ENCODE measurements around the gene HHAT.

The HHAT gene

DNA sequence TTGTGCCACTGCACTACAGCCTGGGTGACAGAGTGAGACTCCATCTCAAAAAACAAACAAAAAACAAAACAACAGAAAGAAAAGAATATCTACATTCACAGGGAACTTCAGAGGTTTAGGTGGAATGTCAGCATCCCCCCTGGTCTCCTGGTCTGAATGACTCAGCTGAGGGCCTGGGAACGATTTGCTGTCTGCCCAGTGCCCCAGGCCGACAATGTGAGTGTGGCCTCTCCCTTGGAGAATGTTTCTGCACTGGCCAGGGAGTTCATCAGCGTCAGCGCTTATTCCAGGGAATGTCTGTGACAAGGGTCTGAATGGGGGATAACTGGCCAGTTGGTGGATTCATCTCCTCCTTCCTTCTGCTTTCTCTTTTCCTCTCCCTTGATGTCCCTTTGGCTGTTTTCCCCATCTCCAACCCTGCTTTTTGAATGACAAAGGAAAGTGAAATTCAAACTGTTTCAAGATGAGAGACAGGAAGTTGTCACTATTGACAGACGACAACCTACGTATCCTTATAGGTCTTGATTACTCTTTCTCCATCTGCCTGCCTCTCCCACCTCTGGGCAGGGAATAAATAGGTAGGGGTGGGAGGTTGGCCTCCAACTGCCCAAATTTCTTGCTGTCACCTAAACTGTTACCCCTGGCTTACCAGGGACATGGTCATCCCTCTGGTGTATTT, 213.1 kb downstream of the HHAT start:
- H3K4me1 Mint-ChIP-seq = peaks cover 4% of the 10 kb centered on the region
- H3K4me3 Mint-ChIP-seq = no peak overlapping the region
- no peaks in the 10 kb centered on the region for H3K9me3 Mint-ChIP-seq
- H3K27ac Mint-ChIP-seq = no peak overlapping the region
- H3K27me3 Mint-ChIP-seq (ENCODE audit: low read depth) = no peaks in the 10 kb centered on the region
- H3K36me3 Mint-ChIP-seq (ENCODE audit: low read depth) = no peaks in the 10 kb centered on the region
- TF ChIP-seq CTCF (IDR thresholded peaks at IDR 0.05; ENCODE audit: unreplicated experiment in 3 of 3) = no peak

GRCh38 chr1:210551899-210552298, 223.2 kb downstream of the HHAT start:
- H3K27ac Mint-ChIP-seq = peak overlapping the region in 2 of 3 experiments; percentile 9 to 13

DNA sequence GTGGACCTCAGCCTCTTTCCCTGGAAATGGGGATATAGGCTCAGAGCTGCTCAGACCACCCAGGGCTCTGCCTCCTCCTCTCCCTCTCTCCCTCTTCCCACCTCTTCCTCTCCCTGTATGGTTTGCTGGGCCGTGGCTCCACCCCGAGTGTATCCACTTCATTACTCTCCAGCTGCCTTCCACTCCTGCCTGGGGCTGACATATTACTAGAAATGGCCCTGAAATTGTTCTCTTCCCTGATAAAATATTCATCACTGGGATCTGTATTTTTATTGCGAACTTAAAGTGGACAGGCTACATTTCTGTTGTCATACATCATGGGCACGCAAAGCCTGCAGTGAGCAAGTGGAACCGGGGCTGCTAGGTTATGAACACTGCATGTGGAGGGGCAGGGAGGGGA, 225.0 kb downstream of the HHAT start:
- Mint-ChIP-seq H3K36me3 (ENCODE audit: low read depth) (no peaks in the 10 kb centered on the region), H3K4me3 (no peak overlapping the region), H3K27ac (peak overlapping the region in 1 of 3 experiments; percentile 15), H3K4me1 (peaks cover 40% of the 10 kb centered on the region), H3K9me3 (no peaks in the 10 kb centered on the region), H3K27me3 (ENCODE audit: low read depth) (peaks cover 14% of the 10 kb centered on the region)
- no peak for TF ChIP-seq CTCF (IDR thresholded peaks at IDR 0.05; ENCODE audit: unreplicated experiment in 3 of 3)

More at GRCh38 chr1:210551899-210552298, 223.2 kb downstream of the HHAT start:
- H3K36me3 Mint-ChIP-seq (ENCODE audit: low read depth) = no peaks in the 10 kb centered on the region
- H3K4me3 Mint-ChIP-seq = no peak overlapping the region
- H3K4me1 Mint-ChIP-seq = peaks cover 24% of the 10 kb centered on the region
- H3K27me3 Mint-ChIP-seq (ENCODE audit: low read depth) = peaks cover 14% of the 10 kb centered on the region
- no peaks in the 10 kb centered on the region for H3K9me3 Mint-ChIP-seq
- no peak for TF ChIP-seq CTCF (IDR thresholded peaks at IDR 0.05; ENCODE audit: unreplicated experiment in 3 of 3)

DNA sequence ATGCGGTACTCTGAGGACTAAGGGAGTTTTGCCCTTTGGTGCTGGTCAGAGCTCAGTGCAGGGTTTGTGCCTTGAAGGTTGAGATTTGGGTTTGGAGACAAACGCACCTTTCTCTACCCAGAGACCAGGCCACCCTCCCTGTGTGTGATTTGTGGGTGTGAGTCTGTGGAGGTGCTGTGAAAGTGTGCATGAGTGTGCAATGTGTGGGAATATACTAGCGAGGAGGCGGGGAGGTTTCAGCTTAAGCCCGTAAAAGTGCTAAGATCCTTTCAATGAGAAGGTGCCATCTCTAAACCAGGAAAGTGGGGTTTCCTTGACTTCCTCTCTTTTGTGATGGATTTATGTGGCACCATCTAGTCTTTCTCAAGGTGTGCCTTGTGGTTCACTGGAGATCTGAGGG, 225.7 kb downstream of the HHAT start:
- Mint-ChIP-seq H3K4me3 (no peak overlapping the region), H3K4me1 (peaks cover 44% of the 10 kb centered on the region), H3K27ac (no peak overlapping the region), H3K27me3 (ENCODE audit: low read depth) (peaks cover 14% of the 10 kb centered on the region), H3K36me3 (ENCODE audit: low read depth) (no peaks in the 10 kb centered on the region), H3K9me3 (no peaks in the 10 kb centered on the region)
- TF ChIP-seq CTCF (IDR thresholded peaks at IDR 0.05; ENCODE audit: unreplicated experiment in 3 of 3) = no peak

DNA sequence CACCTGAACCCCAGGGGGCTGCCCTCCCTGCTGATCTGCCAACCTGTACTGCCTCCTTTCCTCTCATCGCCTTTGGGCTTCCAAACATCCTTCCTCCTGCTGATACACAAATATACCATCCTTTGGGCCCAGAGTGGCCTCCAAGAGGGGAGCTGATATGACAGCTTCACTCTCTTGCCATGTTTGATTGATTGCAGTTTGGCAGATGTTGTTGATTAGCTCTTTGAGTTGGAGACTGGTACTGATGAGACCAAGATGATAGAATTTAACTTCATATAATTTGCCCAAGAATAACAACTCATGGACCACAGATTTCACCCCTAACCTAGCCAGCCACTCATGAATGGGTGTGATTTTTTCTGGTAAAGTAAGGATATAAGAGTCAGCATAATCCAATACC, 227.8 kb downstream of the HHAT start:
- peaks cover 14% of the 10 kb centered on the region for H3K27me3 Mint-ChIP-seq (ENCODE audit: low read depth)
- no peak overlapping the region for H3K27ac Mint-ChIP-seq
- no peaks in the 10 kb centered on the region for H3K36me3 Mint-ChIP-seq (ENCODE audit: low read depth)
- no peak overlapping the region for H3K4me3 Mint-ChIP-seq
- H3K4me1 Mint-ChIP-seq = peaks cover 37% of the 10 kb centered on the region
- no peak for TF ChIP-seq CTCF (IDR thresholded peaks at IDR 0.05; ENCODE audit: unreplicated experiment in 3 of 3)
- H3K9me3 Mint-ChIP-seq = no peaks in the 10 kb centered on the region

GRCh38 chr1:210557426-210558077, 228.8 kb downstream of the HHAT start:
- H3K4me3 Mint-ChIP-seq = no peak overlapping the region
- peaks cover 28% of the 10 kb centered on the region for H3K4me1 Mint-ChIP-seq
- H3K36me3 Mint-ChIP-seq (ENCODE audit: low read depth) = no peaks in the 10 kb centered on the region
- no peak for TF ChIP-seq CTCF (IDR thresholded peaks at IDR 0.05; ENCODE audit: unreplicated experiment in 3 of 3)
- peaks cover 14% of the 10 kb centered on the region for H3K27me3 Mint-ChIP-seq (ENCODE audit: low read depth)
- peak overlapping the region in 1 of 3 experiments; percentile 32 for H3K27ac Mint-ChIP-seq
- no peaks in the 10 kb centered on the region for H3K9me3 Mint-ChIP-seq
